GM12892 (cell line): ENCODE results near the gene PCAT7. TPM values are rescaled to one million over a fixed set of nuclear protein-coding genes. Genes with fewer than 3 reads are reported as not detected.
"Not testable (repeated sequence)": the region's sequence is repeated elsewhere in the genome, so short reads cannot be mapped to it uniquely, and the experiment has no call there.

ENCODE experiments used
- DNase-seq: peaks from one replicate; pipeline ENCODE4 v3.0.0; 2011; ENCODE audit not compliant: insufficient read length
- FAIRE-seq: peaks from 2 replicates; lab custom pipeline; 2011; peaks lifted over from hg19 to GRCh38; lab: Jason Lieb, UNC
- POLR2A ChIP-seq: IDR thresholded peaks from 2 replicates; pipeline ENCODE4 v1.6.1; 2011; ENCODE audit warnings: low read depth, low read length, control low read depth
- POLR2AphosphoS5 ChIP-seq: IDR thresholded peaks from 2 replicates; pipeline ENCODE4 v1.6.1; 2011; ENCODE audit warnings: low read depth, low read length, control low read depth
- TAF1 ChIP-seq: IDR thresholded peaks from 2 replicates; pipeline ENCODE4 v1.6.1; 2011; ENCODE audit warnings: low read depth, mild to moderate bottlenecking, control low read depth, low read length, borderline replicate concordance
- polyA plus RNA-seq: library from polyadenylated mRNA; unstranded; fragments of >200 nt; gene quantifications from one replicate; pipeline ENCODE4 v1.2.1, GENCODE V29; 2012; ENCODE audit warnings: missing spikeins, inconsistent platforms; ENCODE audit not compliant: missing spikeins

Gene PCAT7
- 0.06 TPM for polyA plus RNA-seq

- DNase-seq (no peak), FAIRE-seq (no peak)
- TF ChIP-seq POLR2AphosphoS5 (no peak), TAF1 (no peak), POLR2A (no peak)
Observed at GRCh38 chr9:94554439-94555331, at the start of gene PCAT7. Gene PCAT7 (plus strand): TSS chr9:94555083.

- not testable (repeated sequence) for FAIRE-seq, DNase-seq
Observed at GRCh38 chr9:94506370-94506769, 48.5 kb upstream of the PCAT7 start.

- FAIRE-seq = no peak
- DNase-seq = no peak
Observed at GRCh38 chr9:94507531-94508258, 47.2 kb upstream of the PCAT7 start.

GRCh38 chr9:94511134-94511954 is 43.5 kb upstream of the PCAT7 start:
- FAIRE-seq = no peak
- no peak for DNase-seq
- TF ChIP-seq POLR2A (no peak), POLR2AphosphoS5 (no peak), TAF1 (no peak)

More at GRCh38 chr9:94507531-94508258, 47.2 kb upstream of the PCAT7 start:
- TF ChIP-seq TAF1 = no peak
- TF ChIP-seq POLR2AphosphoS5 = no peak
- no peak for TF ChIP-seq POLR2A

GRCh38 chr9:94511955-94512265 is 43.0 kb upstream of the PCAT7 start:
- FAIRE-seq (no peak), DNase-seq (no peak)
- TF ChIP-seq TAF1 (no peak), POLR2A (no peak), POLR2AphosphoS5 (no peak)

- TF ChIP-seq POLR2AphosphoS5 (no peak), TAF1 (no peak), POLR2A (no peak)
- DNase-seq (no peak), FAIRE-seq (no peak)
Observed at GRCh38 chr9:94514722-94515121, 40.2 kb upstream of the PCAT7 start.

GRCh38 chr9:94517254-94517653 is 37.6 kb upstream of the PCAT7 start:
- DNase-seq (no peak), FAIRE-seq (no peak)
- TF ChIP-seq POLR2A = no peak
- no peak for TF ChIP-seq TAF1
- TF ChIP-seq POLR2AphosphoS5 = no peak

GRCh38 chr9:94525396-94526035 is 29.4 kb upstream of the PCAT7 start:
- FAIRE-seq = no peak
- no peak for DNase-seq
- no peak for TF ChIP-seq POLR2AphosphoS5
- TF ChIP-seq TAF1 = no peak
- no peak for TF ChIP-seq POLR2A

GRCh38 chr9:94526271-94526670 is 28.6 kb upstream of the PCAT7 start:
- FAIRE-seq (no peak), DNase-seq (no peak)
- TF ChIP-seq POLR2A (no peak), POLR2AphosphoS5 (no peak), TAF1 (no peak)

- DNase-seq (no peak), FAIRE-seq (no peak)
- TF ChIP-seq POLR2A (no peak), POLR2AphosphoS5 (no peak), TAF1 (no peak)
Observed at GRCh38 chr9:94526951-94527350, 27.9 kb upstream of the PCAT7 start.

GRCh38 chr9:94528886-94529285 is 26.0 kb upstream of the PCAT7 start:
- no peak for FAIRE-seq
- TF ChIP-seq TAF1 (no peak), POLR2AphosphoS5 (no peak), POLR2A (no peak)
- no peak for DNase-seq
